ENCODE data around the gene BRINP2. TPM values are rescaled to one million over a fixed set of nuclear protein-coding genes. Genes with fewer than 3 reads are reported as not detected.

Gene BRINP2
- polyA plus RNA-seq, 1 donor (not counting 4 experiments of a cell fraction or from before 2014, with no cell fraction given): not detected

DNA sequence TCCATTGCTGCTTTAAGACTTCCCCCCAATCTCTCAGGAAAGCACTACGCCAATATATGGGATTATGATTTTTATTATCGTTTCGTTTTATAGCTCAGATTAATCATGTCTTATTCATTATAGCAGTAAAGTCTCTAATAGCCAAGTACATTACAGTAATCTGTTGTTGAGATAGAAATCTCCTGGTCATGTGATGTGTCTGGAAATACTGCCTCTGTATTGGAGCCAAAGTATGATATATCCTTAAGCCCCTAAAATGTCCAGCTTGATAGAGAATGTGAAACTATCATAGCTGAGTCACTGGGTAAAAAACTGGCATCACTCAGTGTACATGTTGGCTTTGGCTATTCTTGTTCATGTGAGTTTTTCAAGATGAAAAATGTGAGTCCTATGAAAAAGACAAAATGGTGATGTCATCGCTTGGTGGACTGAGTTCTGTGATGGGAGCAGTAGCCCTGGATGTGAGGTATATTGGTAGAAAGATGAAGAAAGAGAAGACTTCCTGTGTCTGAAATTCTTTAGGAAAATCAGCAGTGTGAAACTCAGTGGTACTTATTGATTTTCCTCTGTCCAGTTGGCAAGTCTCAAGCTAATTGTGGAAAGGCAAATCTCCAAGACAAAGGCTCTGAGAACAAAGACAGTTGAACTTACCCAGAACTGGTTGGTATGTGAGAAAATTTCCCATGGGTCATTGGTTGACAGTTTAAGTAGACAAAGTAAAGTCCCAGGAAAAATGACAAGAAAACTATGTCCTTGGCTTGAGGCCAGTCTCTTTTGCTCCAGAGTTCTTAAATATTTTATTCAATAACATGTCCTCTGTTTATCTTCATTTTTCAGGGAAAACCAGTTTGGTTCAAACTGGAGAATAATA is 76.2 kb downstream of the BRINP2 start:
- no peaks in the 10 kb centered on the region for H3K79me2 ChIP-seq (ENCODE audit: control insufficient read depth, insufficient read depth, low read length)
- H3K36me3 ChIP-seq (ENCODE audit: control insufficient read depth in 2 of 2, extremely low read depth in 1 of 2, insufficient read depth in 2 of 2, low read length in 2 of 2): no peaks in the 10 kb centered on the region
- no peak overlapping the region for H3K4me3 ChIP-seq (ENCODE audit: control insufficient read depth in 2 of 3, extremely low read depth in 1 of 3, insufficient read depth in 2 of 3, low read depth in 1 of 3, low read length in 3 of 3)
- H3K9ac ChIP-seq (ENCODE audit: control insufficient read depth, extremely low read depth, insufficient read depth, low read length): no peak overlapping the region
- DNase-seq (ENCODE audit: low read depth, low spot score) (no peak), FAIRE-seq (no peak)
- H4K20me1 ChIP-seq (ENCODE audit: control insufficient read depth, extremely low read depth, insufficient read depth, low read length): no peaks in the 10 kb centered on the region
- TF ChIP-seq, protein P1, sequence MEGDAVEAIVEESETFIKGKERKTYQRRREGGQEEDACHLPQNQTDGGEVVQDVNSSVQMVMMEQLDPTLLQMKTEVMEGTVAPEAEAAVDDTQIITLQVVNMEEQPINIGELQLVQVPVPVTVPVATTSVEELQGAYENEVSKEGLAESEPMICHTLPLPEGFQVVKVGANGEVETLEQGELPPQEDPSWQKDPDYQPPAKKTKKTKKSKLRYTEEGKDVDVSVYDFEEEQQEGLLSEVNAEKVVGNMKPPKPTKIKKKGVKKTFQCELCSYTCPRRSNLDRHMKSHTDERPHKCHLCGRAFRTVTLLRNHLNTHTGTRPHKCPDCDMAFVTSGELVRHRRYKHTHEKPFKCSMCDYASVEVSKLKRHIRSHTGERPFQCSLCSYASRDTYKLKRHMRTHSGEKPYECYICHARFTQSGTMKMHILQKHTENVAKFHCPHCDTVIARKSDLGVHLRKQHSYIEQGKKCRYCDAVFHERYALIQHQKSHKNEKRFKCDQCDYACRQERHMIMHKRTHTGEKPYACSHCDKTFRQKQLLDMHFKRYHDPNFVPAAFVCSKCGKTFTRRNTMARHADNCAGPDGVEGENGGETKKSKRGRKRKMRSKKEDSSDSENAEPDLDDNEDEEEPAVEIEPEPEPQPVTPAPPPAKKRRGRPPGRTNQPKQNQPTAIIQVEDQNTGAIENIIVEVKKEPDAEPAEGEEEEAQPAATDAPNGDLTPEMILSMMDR (optimal IDR thresholded peaks at IDR 0.05 in 1 of 3, IDR thresholded peaks at IDR 0.05 in 1 of 3, conservative IDR thresholded peaks at IDR 0.05 in 1 of 3; ENCODE audit: extremely low read depth in 1 of 3, insufficient read depth in 2 of 3, low read length in 3 of 3): no peak
- TF ChIP-seq EZH2 (IDR thresholded peaks at IDR 0.05; ENCODE audit: low read length): no peak
- H3K27me3 ChIP-seq (ENCODE audit: control insufficient read depth, extremely low read depth, insufficient read depth, low read length): no peaks in the 10 kb centered on the region
- H3K4me2 ChIP-seq (ENCODE audit: control insufficient read depth, extremely low read depth, insufficient read depth, low read depth, low read length): no peak overlapping the region
- no peaks in the 10 kb centered on the region for H3K4me1 ChIP-seq (ENCODE audit: control insufficient read depth, extremely low read depth, insufficient read depth, low read length)
- dilution Hi-C loops (cut with MboI; ENCODE audit: extremely low pct_ligation_motif_present, low sequenced_read_pairs): no loop called here
- no peak overlapping the region for H2AFZ ChIP-seq (ENCODE audit: control insufficient read depth, low read length)
- H3K9me3 ChIP-seq (ENCODE audit: control insufficient read depth, low read depth, low read length): no peaks in the 10 kb centered on the region
- no peak overlapping the region for H3K27ac ChIP-seq (ENCODE audit: control insufficient read depth, insufficient read depth, low read length)
- H3K9me1 ChIP-seq (ENCODE audit: control insufficient read depth, extremely low read depth, insufficient read depth, low read length): no peaks in the 10 kb centered on the region

- H3K27me3 ChIP-seq (ENCODE audit: control insufficient read depth, extremely low read depth, insufficient read depth, low read length): no peaks in the 10 kb centered on the region
- no peaks in the 10 kb centered on the region for H3K36me3 ChIP-seq (ENCODE audit: control insufficient read depth in 2 of 2, extremely low read depth in 1 of 2, insufficient read depth in 2 of 2, low read length in 2 of 2)
- H3K9me3 ChIP-seq (ENCODE audit: control insufficient read depth, low read depth, low read length): no peaks in the 10 kb centered on the region
- FAIRE-seq (no peak), DNase-seq (ENCODE audit: low read depth, low spot score) (no peak)
- H2AFZ ChIP-seq (ENCODE audit: control insufficient read depth, low read length): no peak overlapping the region
- dilution Hi-C loops (cut with MboI; ENCODE audit: extremely low pct_ligation_motif_present, low sequenced_read_pairs): no loop called here
- H3K79me2 ChIP-seq (ENCODE audit: control insufficient read depth, insufficient read depth, low read length): no peaks in the 10 kb centered on the region
- H3K27ac ChIP-seq (ENCODE audit: control insufficient read depth, insufficient read depth, low read length): no peak overlapping the region
- TF ChIP-seq, protein P1 (optimal IDR thresholded peaks at IDR 0.05 in 1 of 3, IDR thresholded peaks at IDR 0.05 in 1 of 3, conservative IDR thresholded peaks at IDR 0.05 in 1 of 3; ENCODE audit: extremely low read depth in 1 of 3, insufficient read depth in 2 of 3, low read length in 3 of 3): no peak
- TF ChIP-seq EZH2 (IDR thresholded peaks at IDR 0.05; ENCODE audit: low read length): no peak
- H3K4me2 ChIP-seq (ENCODE audit: control insufficient read depth, extremely low read depth, insufficient read depth, low read depth, low read length): no peak overlapping the region
- no peaks in the 10 kb centered on the region for H3K9me1 ChIP-seq (ENCODE audit: control insufficient read depth, extremely low read depth, insufficient read depth, low read length)
- H3K4me3 ChIP-seq (ENCODE audit: control insufficient read depth in 2 of 3, extremely low read depth in 1 of 3, insufficient read depth in 2 of 3, low read depth in 1 of 3, low read length in 3 of 3): no peak overlapping the region
- H4K20me1 ChIP-seq (ENCODE audit: control insufficient read depth, extremely low read depth, insufficient read depth, low read length): no peaks in the 10 kb centered on the region
- no peak overlapping the region for H3K9ac ChIP-seq (ENCODE audit: control insufficient read depth, extremely low read depth, insufficient read depth, low read length)
- H3K4me1 ChIP-seq (ENCODE audit: control insufficient read depth, extremely low read depth, insufficient read depth, low read length): no peaks in the 10 kb centered on the region
These were observed 76.9 kb downstream of the BRINP2 start for GRCh38 chr1:177247623-177248176.

Data from keratinocyte (primary cell).